Activated CD4-positive, alpha-beta memory T cell treated with anti-CD3 and anti-CD28 coated beads for 36 hours (primary cell): ENCODE results near the gene PTPRN. TPM values are rescaled to one million over a fixed set of nuclear protein-coding genes. Genes with fewer than 3 reads are reported as not detected.
A peak's percentile ranks its signal among the peaks of the same experiment; 100 is the strongest.
"Not testable (repeated sequence)": the region's sequence is repeated elsewhere in the genome, so short reads cannot be mapped to it uniquely, and the experiment has no call there.

Experiments
- CTCF ChIA-PET: fragments of 350-600 bp; sonication (Branson Sonifier 250); formaldehyde crosslinking; loops from one replicate; lab custom pipeline; 2021; ENCODE audit warnings: antibody characterized with exemption, inconsistent platforms; lab: Charles Lee
- POLR2A ChIA-PET: fragments of 350-600 bp; sonication (Branson Sonifier 250); formaldehyde crosslinking; loops from one replicate; lab custom pipeline; 2021; ENCODE audit warnings: antibody characterized with exemption; lab: Charles Lee
- DNase-seq: peaks from one replicate; pipeline ENCODE4 v3.0.0-alpha.2; 2020
- H3K27ac Mint-ChIP-seq: one replicate; pipeline ENCODE4 v1.8.0; 2021; ENCODE audit warnings: mixed read lengths
- H3K27me3 Mint-ChIP-seq: one replicate; pipeline ENCODE4 v1.8.0; 2021; ENCODE audit warnings: mixed read lengths
- H3K36me3 Mint-ChIP-seq: one replicate; pipeline ENCODE4 v1.8.0; 2021; ENCODE audit warnings: mixed read lengths
- H3K4me1 Mint-ChIP-seq: one replicate; pipeline ENCODE4 v1.8.0; 2021; ENCODE audit warnings: low read depth, mixed read lengths
- H3K4me3 Mint-ChIP-seq: one replicate; pipeline ENCODE4 v1.8.0; 2021; ENCODE audit warnings: mild to moderate bottlenecking, mixed read lengths
- H3K9me3 Mint-ChIP-seq: one replicate; pipeline ENCODE4 v1.8.0; 2021; ENCODE audit warnings: mixed read lengths
- intact Hi-C: fragments of 100-400 bp; cut with micrococcal nuclease; formaldehyde crosslinking; loops from one replicate; pipeline ENCODE4 v1.15.1; 2023
- total RNA-seq, 2 experiments: library from RNA; stranded (reverse); gene quantifications; one replicate each; pipeline ENCODE4 v1.2.3, GENCODE V29; 2021

Gene PTPRN
- total RNA-seq, 2 experiments from 2014 or later, result 0.24 TPM; not detected in 1

- DNase-seq, result no peak
- intact Hi-C loops, result no loop called here
- H3K9me3 Mint-ChIP-seq, result no peaks in the 10 kb centered on the region
- no peak overlapping the region for H3K27ac Mint-ChIP-seq
- H3K27me3 Mint-ChIP-seq, result peaks cover 1% of the 10 kb centered on the region
- no peaks in the 10 kb centered on the region for H3K36me3 Mint-ChIP-seq
- POLR2A ChIA-PET, result no interaction called here
- H3K4me1 Mint-ChIP-seq, result no peaks in the 10 kb centered on the region
- CTCF ChIA-PET, result interaction anchor here (1.1 to 4.8 kb wide), 4 partner anchors 10 to 34 kb away, joined by 3 to 28 read pairs (median 13); partner anchors contain the start of gene DNAJB2
- no peak overlapping the region for H3K4me3 Mint-ChIP-seq
Observed at GRCh38 chr2:219261024-219261855, 48.0 kb downstream of the PTPRN start.

GRCh38 chr2:219258942-219259341 lies 50.3 kb downstream of the PTPRN start:
- ChIA-PET CTCF (interaction anchor here (1.0 to 8.2 kb wide), 3 partner anchors 20 to 36 kb away, joined by 3 to 95 read pairs (median 14); partner anchors contain the start of gene DNAJB2), POLR2A (interaction anchor here (1.1 kb wide), 1 partner anchor 14 kb away, joined by 3 read pairs; the partner anchor contains the start of genes GLB1L and STK16)
- H3K4me3 Mint-ChIP-seq, H3K36me3 Mint-ChIP-seq, DNase-seq, H3K27ac Mint-ChIP-seq, H3K27me3 Mint-ChIP-seq, H3K9me3 Mint-ChIP-seq: not testable (repeated sequence)
- intact Hi-C loops, result loop anchor here (10.0 kb wide), 1 partner anchor 604 kb away; the partner anchor contains the start of genes BCS1L and ZNF142
- peaks cover 13% of the 10 kb centered on the region for H3K4me1 Mint-ChIP-seq

GRCh38 chr2:219254590-219255201 lies 54.5 kb downstream of the PTPRN start:
- Mint-ChIP-seq H3K36me3 (peaks cover 32% of the 10 kb centered on the region), H3K27me3 (no peaks in the 10 kb centered on the region), H3K27ac (peak overlapping the region; percentile 97), H3K4me3 (peak overlapping the region; percentile 86), H3K9me3 (no peaks in the 10 kb centered on the region), H3K4me1 (peaks cover 42% of the 10 kb centered on the region)
- DNase-seq, result peak; percentile 68
- CTCF ChIA-PET, result interaction anchor here (0.8 to 8.2 kb wide), 10 partner anchors 9 to 95 kb away, joined by 3 to 95 read pairs (median 5); partner anchors contain the start of genes ANKZF1, ATG9A, DNAJB2 and GLB1L
- intact Hi-C loops, result loop anchor here (1.0 to 10.0 kb wide), 5 partner anchors 25 to 600 kb away; partner anchors contain the start of genes ANKZF1, ATG9A, BCS1L and RETREG2
- POLR2A ChIA-PET, result interaction anchor here (0.8 to 4.7 kb wide), 13 partner anchors 9 to 358 kb away, joined by 3 to 85 read pairs (median 5); partner anchors contain the start of genes ABCB6, ANKZF1, ATG9A and CNPPD1

GRCh38 chr2:219253753-219254589 lies 55.2 kb downstream of the PTPRN start, which contains the start of gene TUBA4A:
TSS of gene TUBA4A (minus strand) at chr2:219253918. CDS start at chr2:219253858, 60 bp downstream.
- no peaks in the 10 kb centered on the region for H3K27me3 Mint-ChIP-seq
- H3K9me3 Mint-ChIP-seq, result no peaks in the 10 kb centered on the region
- peaks cover 38% of the 10 kb centered on the region for H3K36me3 Mint-ChIP-seq
- intact Hi-C loops, result loop anchor here (1.0 to 10.0 kb wide), 10 partner anchors 9 to 599 kb away; partner anchors contain the start of genes ABCB6, ANKZF1, ATG9A and BCS1L
- POLR2A ChIA-PET, result interaction anchor here (0.8 to 4.7 kb wide), 15 partner anchors 8 to 356 kb away, joined by 3 to 85 read pairs (median 6); partner anchors contain the start of genes ABCB6, ANKZF1, ATG9A and CNPPD1
- peaks cover 49% of the 10 kb centered on the region for H3K4me1 Mint-ChIP-seq
- peak within 1 kb of the TSS; percentile 86 for H3K4me3 Mint-ChIP-seq
- peak within 1 kb of the TSS; percentile 97 for H3K27ac Mint-ChIP-seq
- DNase-seq, result peak; percentile 92
- CTCF ChIA-PET, result interaction anchor here (0.9 to 8.2 kb wide), 9 partner anchors 9 to 94 kb away, joined by 3 to 95 read pairs (median 6); partner anchors contain the start of genes ANKZF1, ATG9A, DNAJB2 and GLB1L

GRCh38 chr2:219252900-219253752 lies 56.1 kb downstream of the PTPRN start, which contains the start of gene TUBA4B:
TSS of gene TUBA4B (plus strand) at chr2:219253243. CDS start at chr2:219253408, 165 bp downstream.
- peak within 1 kb of the TSS; percentile 86 for H3K4me3 Mint-ChIP-seq
- POLR2A ChIA-PET, result interaction anchor here (0.7 to 4.7 kb wide), 15 partner anchors 8 to 848 kb away, joined by 3 to 85 read pairs (median 6); partner anchors contain the start of genes ABCB6, ANKZF1, ATG9A and CNPPD1
- intact Hi-C loops, result loop anchor here (1.0 to 10.0 kb wide), 6 partner anchors 8 to 598 kb away; partner anchors contain the start of genes ABCB6, BCS1L, DNAJB2 and GLB1L
- DNase-seq, result peak; percentile 79
- H3K9me3 Mint-ChIP-seq, result no peaks in the 10 kb centered on the region
- peak within 1 kb of the TSS; percentile 97 for H3K27ac Mint-ChIP-seq
- peaks cover 46% of the 10 kb centered on the region for H3K36me3 Mint-ChIP-seq
- CTCF ChIA-PET, result interaction anchor here (0.5 to 8.2 kb wide), 6 partner anchors 14 to 1085 kb away, joined by 3 to 95 read pairs (median 4); partner anchors contain the start of genes ANKZF1, ATG9A and DNAJB2
- peaks cover 58% of the 10 kb centered on the region for H3K4me1 Mint-ChIP-seq
- H3K27me3 Mint-ChIP-seq, result no peaks in the 10 kb centered on the region

GRCh38 chr2:219252570-219252899 lies 56.7 kb downstream of the PTPRN start:
- intact Hi-C loops, result loop anchor here (10.0 kb wide), 1 partner anchor 598 kb away; the partner anchor contains the start of genes BCS1L and ZNF142
- Mint-ChIP-seq H3K4me1 (peaks cover 64% of the 10 kb centered on the region), H3K27ac (peak overlapping the region; percentile 97), H3K9me3 (no peaks in the 10 kb centered on the region), H3K27me3 (no peaks in the 10 kb centered on the region), H3K4me3 (peak overlapping the region; percentile 86), H3K36me3 (peaks cover 51% of the 10 kb centered on the region)
- POLR2A ChIA-PET, result interaction anchor here (0.7 to 4.7 kb wide), 11 partner anchors 7 to 848 kb away, joined by 4 to 85 read pairs (median 8); partner anchors contain the start of genes ABCB6, ANKZF1, ATG9A and CNPPD1
- DNase-seq, result no peak
- CTCF ChIA-PET, result interaction anchor here (0.5 to 8.2 kb wide), 8 partner anchors 14 to 1085 kb away, joined by 3 to 95 read pairs (median 4); partner anchors contain the start of genes ANKZF1, ATG9A and DNAJB2

- Mint-ChIP-seq H3K4me3 (peak overlapping the region; percentile 86), H3K4me1 (peaks cover 68% of the 10 kb centered on the region), H3K9me3 (no peaks in the 10 kb centered on the region), H3K36me3 (peaks cover 54% of the 10 kb centered on the region), H3K27ac (peak overlapping the region; percentile 97), H3K27me3 (no peaks in the 10 kb centered on the region)
- POLR2A ChIA-PET, result interaction anchor here (1.1 to 4.7 kb wide), 6 partner anchors 12 to 76 kb away, joined by 4 to 85 read pairs (median 8); partner anchors contain the start of genes ANKZF1, ATG9A, CNPPD1 and DNAJB2
- intact Hi-C loops, result loop anchor here (10.0 kb wide), 1 partner anchor 597 kb away; the partner anchor contains the start of genes BCS1L and ZNF142
- CTCF ChIA-PET, result interaction anchor here (0.9 to 8.2 kb wide), 6 partner anchors 10 to 137 kb away, joined by 3 to 95 read pairs (median 4); partner anchors contain the start of gene DNAJB2
- DNase-seq, result peak; percentile 57
Observed at GRCh38 chr2:219252084-219252483, 57.1 kb downstream of the PTPRN start.

GRCh38 chr2:219251656-219252055 lies 57.5 kb downstream of the PTPRN start:
- ChIA-PET POLR2A (interaction anchor here (0.9 to 4.7 kb wide), 6 partner anchors 12 to 75 kb away, joined by 4 to 85 read pairs (median 8); partner anchors contain the start of genes ANKZF1, ATG9A, CNPPD1 and DNAJB2), CTCF (interaction anchor here (0.9 to 8.2 kb wide), 6 partner anchors 11 to 92 kb away, joined by 3 to 95 read pairs (median 4); partner anchors contain the start of gene DNAJB2)
- Mint-ChIP-seq H3K4me3 (peak overlapping the region; percentile 86), H3K9me3 (no peaks in the 10 kb centered on the region), H3K4me1 (peaks cover 73% of the 10 kb centered on the region), H3K27me3 (no peaks in the 10 kb centered on the region), H3K27ac (peak overlapping the region; percentile 97), H3K36me3 (peaks cover 57% of the 10 kb centered on the region)
- DNase-seq, result no peak
- intact Hi-C loops, result loop anchor here (10.0 kb wide), 1 partner anchor 597 kb away; the partner anchor contains the start of genes BCS1L and ZNF142
